Heart left ventricle (tissue), 16 donors: ENCODE data around the gene MEF2B. TPM values are rescaled to one million over a fixed set of nuclear protein-coding genes. Genes with fewer than 3 reads are reported as not detected.

Experiments
- ATAC-seq, 4 donors: fragments of 200-7000 bp; cut with Tn5 transposase; one replicate each; pipeline ENCODE4 v1.9.1; 2020 to 2022; ENCODE audit warnings: moderate library complexity in 4 of 4, mild to moderate bottlenecking in 3 of 4, moderate number of reproducible peaks in 1 of 4
- DNase-seq, 5 donors: peaks; one replicate each; pipeline ENCODE4 v3.0.0-alpha.2; 2020
- H3K27ac ChIP-seq, 12 donors: fragments of 200-600 bp; sonication (generic) in 4 of 12; one replicate each; pipeline versions ENCODE4 v1.5.0 to v1.8.0; 2016 to 2022; ENCODE audit warnings: mild to moderate bottlenecking in 2 of 12
- H3K27me3 ChIP-seq, 9 donors: fragments of 200-600 bp; sonication (generic) in 2 of 9; one replicate each; pipeline versions ENCODE4 v1.5.1 to v1.8.0; 2016 to 2022; ENCODE audit warnings: mild to moderate bottlenecking in 3 of 9
- H3K36me3 ChIP-seq, 9 donors: fragments of 200-600 bp; sonication (generic) in 2 of 9; one replicate each; pipeline versions ENCODE4 v1.5.0 to v1.8.0; 2018 to 2022; ENCODE audit warnings: mild to moderate bottlenecking in 2 of 9
- H3K4me1 ChIP-seq, 12 donors: fragments of 200-600 bp; sonication (generic) in 4 of 12; one replicate each; pipeline versions ENCODE4 v1.5.0 to v1.8.0; 2016 to 2022; ENCODE audit warnings: mild to moderate bottlenecking in 3 of 12
- H3K4me3 ChIP-seq, 12 donors: fragments of 200-600 bp; sonication (generic) in 4 of 12; one replicate each; pipeline versions ENCODE4 v1.5.0 to v1.8.0; 2017 to 2022; ENCODE audit warnings: mild to moderate bottlenecking in 9 of 12, moderate library complexity in 4 of 12
- H3K9me3 ChIP-seq, 12 donors: fragments of 200-600 bp; sonication (generic) in 4 of 12; one replicate each; pipeline versions ENCODE4 v1.5.0 to v1.8.0; 2016 to 2022; ENCODE audit warnings: mild to moderate bottlenecking in 1 of 12
- CTCF ChIP-seq, 12 donors: fragments of 200-600 bp; sonication (generic) in 4 of 12; IDR thresholded peaks; one replicate each; pipeline versions ENCODE4 v1.5.0 to v1.8.0; 2018 to 2022; ENCODE audit warnings: antibody characterized with exemption in 12 of 12, mild to moderate bottlenecking in 5 of 12
- POLR2A ChIP-seq, 2 donors: fragments of 450-650 bp; IDR thresholded peaks; one replicate each; pipeline ENCODE4 v1.6.1; 2017; ENCODE audit warnings: antibody characterized with exemption in 2 of 2, mild to moderate bottlenecking in 2 of 2, moderate library complexity in 2 of 2
- WGBS, 4 donors: extraction: QIAGEN DNeasy Blood & Tissue Kit in 2 of 4; methylation state at CpG; one replicate each; pipeline versions ENCODE4 v1.1.5 to v1.1.7; 2013 to 2018; 5-methylcytosine and 5-hydroxymethylcytosine counted together
- intact Hi-C, 10 donors: fragments of 100-400 bp; cut with DNase I; formaldehyde crosslinking; loops; one replicate each; pipeline versions ENCODE4 v1.11.1 to v1.14.2; 2022
- polyA plus RNA-seq, 2 donors: library from polyadenylated mRNA; stranded (reverse); fragments of 200-250 nt; gene quantifications; one replicate each; pipeline ENCODE4 v1.2.3, GENCODE V29; 2013
- total RNA-seq, 9 donors: library from RNA; depleted of rRNA in 2 of 9; stranded (reverse); fragments of >200 nt in 2 of 9; fragmentation: NEBNext Ultra II Directional in 3 of 9; extraction: Animal tissue kit (Norgen Biotek cat#: 25700) in 3 of 9; gene quantifications; one replicate each; pipeline versions ENCODE4 v1.1.0 to v1.2.4, GENCODE V29; 2016 to 2023
- donor health status: ischemic (EF 13 %, LVEDD 7.1; RV severe dilation, severe dysfunction).
- donor health status: healthy with polysubstance abuse.
- donor health status: DM: no; HTN: yes; CAD: no.
- donor health status: DM: no; HTN: no; CAD: no.
- donor health status: ischemic (EF 25% LVEDD 6.9; RV normal size, moderate dysfunction).
- donor health status: ischemic (EF 25% LVEDD 5.7; RV mildly dilated, moderate dysfunction).
- donor health status: healthy.
- donor health status: DM: yes; HTN: yes; CAD: no.
- donor health status: ischemic (EF 35%, LVEDD 5.7; RV mildly dilated, moderate dysfunction).
- donor health status: nonischemic (EF 11% LVEDD 7.7; RV severe dilation, severe dysfunction).
- donor health status: DM: yes; HTN: yes; CAD: no.
- donor health status: PGD.
- donor health status: ischemic (EF 29% LVEDD 5.4; RV normal size, mild dysfunction).
- donor health status: nonischemic (EF 23%, LVEDD 6.1; RV moderate dilation, normal function).

Gene MEF2B
- total and polyA plus RNA-seq, 11 donors = 0.23 to 0.92 (median 0.41) TPM; not detected in 1

DNA sequence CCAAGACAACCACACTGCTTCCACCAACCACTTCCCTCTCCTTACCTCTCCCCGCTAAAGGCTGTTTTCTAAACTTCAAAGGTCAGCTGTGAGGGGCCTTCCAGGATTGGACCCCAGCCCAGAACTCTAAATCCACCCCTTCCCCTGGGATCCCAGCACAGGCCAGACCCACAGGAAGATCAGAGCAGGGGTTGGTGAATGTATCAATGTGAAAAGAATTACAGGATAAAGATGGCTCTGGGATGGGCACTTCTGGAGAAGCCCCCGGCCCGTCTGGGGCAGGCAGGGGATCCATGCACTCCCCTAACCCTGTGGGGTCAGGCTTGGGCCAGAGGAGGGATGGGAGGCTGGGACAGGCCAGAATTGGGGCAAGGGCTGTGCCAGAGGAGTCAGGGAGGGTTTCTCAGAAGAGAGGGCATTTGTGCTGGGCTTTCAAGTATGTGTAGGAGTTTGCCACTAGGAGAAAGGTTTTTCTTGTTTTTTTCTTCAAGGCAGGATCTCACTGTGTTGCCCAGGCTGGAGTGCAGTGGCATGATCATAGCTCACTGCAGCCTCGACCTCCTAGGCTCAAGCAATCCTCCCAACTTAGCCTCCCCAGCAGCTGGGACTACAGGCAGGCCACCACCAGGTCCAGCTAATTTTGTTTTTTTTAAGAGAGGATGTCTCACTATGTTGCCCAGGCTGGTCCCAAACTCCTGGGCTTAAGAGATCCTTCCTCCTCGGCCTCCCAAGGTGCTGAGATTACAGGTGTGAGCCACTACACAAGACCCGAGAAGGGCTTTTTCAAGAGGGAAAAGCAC lies 1.0 kb upstream of the MEF2B start:
- no peak for TF ChIP-seq POLR2A (IDR thresholded peaks at IDR 0.05)
- no peak for TF ChIP-seq CTCF (IDR thresholded peaks at IDR 0.05)
- H3K4me3 ChIP-seq = no peak overlapping the region
- ATAC-seq (no peak), DNase-seq (no peak)
- peaks cover 0 to 7% (median 0%) of the 10 kb centered on the region in 9 donors for H3K36me3 ChIP-seq
- peaks cover 0 to 13% (median 6%) of the 10 kb centered on the region in 12 donors for H3K4me1 ChIP-seq
- intact Hi-C loops = no loop called here
- no peak overlapping the region for H3K27ac ChIP-seq
- no peaks in the 10 kb centered on the region for H3K9me3 ChIP-seq
- WGBS, 4 donors = 78 to 82% (median 80%) methylated on average over 6 of the region's 6 CpGs
- H3K27me3 ChIP-seq = no peaks in the 10 kb centered on the region

GRCh38 chr19:19169236-19170052 lies 619 bp downstream of the MEF2B start:
- Histone ChIP-seq H3K4me3 (peak overlapping the region in 9 of 12 donors; percentile 13 to 48 (median 39)), H3K9me3 (no peaks in the 10 kb centered on the region), H3K4me1 (peaks cover 0 to 13% (median 6%) of the 10 kb centered on the region in 12 donors), H3K36me3 (no peaks in the 10 kb centered on the region), H3K27ac (no peak overlapping the region), H3K27me3 (no peaks in the 10 kb centered on the region)
- peak in 1 of 4 donors; percentile 2 for ATAC-seq
- WGBS, 4 donors = 69 to 83% (median 79%) methylated on average over 7 to 9 of the region's 9 CpGs
- intact Hi-C loops = no loop called here
- no peak for DNase-seq
- TF ChIP-seq CTCF (IDR thresholded peaks at IDR 0.05) (no peak), POLR2A (IDR thresholded peaks at IDR 0.05) (no peak)

GRCh38 chr19:19167612-19168011 lies 2.5 kb downstream of the MEF2B start:
- no peaks in the 10 kb centered on the region for H3K27me3 ChIP-seq
- peaks cover 0 to 13% (median 6%) of the 10 kb centered on the region in 12 donors for H3K4me1 ChIP-seq
- intact Hi-C loops = no loop called here
- H3K36me3 ChIP-seq = no peaks in the 10 kb centered on the region
- 85 to 94% (median 92%) methylated on average over 3 of the region's 3 CpGs for WGBS, 4 donors
- H3K27ac ChIP-seq = no peak overlapping the region
- H3K9me3 ChIP-seq = no peaks in the 10 kb centered on the region
- TF ChIP-seq CTCF (IDR thresholded peaks at IDR 0.05) = no peak
- TF ChIP-seq POLR2A (IDR thresholded peaks at IDR 0.05) = no peak
- no peak for DNase-seq
- no peak for ATAC-seq
- H3K4me3 ChIP-seq = no peak overlapping the region

- H3K4me1 ChIP-seq = peaks cover 0 to 8% (median 3%) of the 10 kb centered on the region in 12 donors
- TF ChIP-seq POLR2A (IDR thresholded peaks at IDR 0.05) (no peak), CTCF (IDR thresholded peaks at IDR 0.05) (no peak)
- no peak for ATAC-seq
- no peaks in the 10 kb centered on the region for H3K36me3 ChIP-seq
- no peaks in the 10 kb centered on the region for H3K27me3 ChIP-seq
- no peak overlapping the region for H3K4me3 ChIP-seq
- DNase-seq = no peak
- H3K27ac ChIP-seq = no peak overlapping the region
- intact Hi-C loops = no loop called here
- no peaks in the 10 kb centered on the region for H3K9me3 ChIP-seq
- WGBS, 4 donors = 80 to 100% (median 97%) methylated on average over 1 of the region's 1 CpG
These were observed 4.7 kb downstream of the MEF2B start for GRCh38 chr19:19165396-19165795.
